ENCODE data around the gene VKORC1L1. TPM values are rescaled to one million over a fixed set of nuclear protein-coding genes. Genes with fewer than 3 reads are reported as not detected.
"Not testable (repeated sequence)": the region's sequence is repeated elsewhere in the genome, so short reads cannot be mapped to it uniquely, and the experiment has no call there.

Gene VKORC1L1
- total RNA-seq, 2 experiments from 2014 or later: 10.9 to 11.1 TPM

DNA sequence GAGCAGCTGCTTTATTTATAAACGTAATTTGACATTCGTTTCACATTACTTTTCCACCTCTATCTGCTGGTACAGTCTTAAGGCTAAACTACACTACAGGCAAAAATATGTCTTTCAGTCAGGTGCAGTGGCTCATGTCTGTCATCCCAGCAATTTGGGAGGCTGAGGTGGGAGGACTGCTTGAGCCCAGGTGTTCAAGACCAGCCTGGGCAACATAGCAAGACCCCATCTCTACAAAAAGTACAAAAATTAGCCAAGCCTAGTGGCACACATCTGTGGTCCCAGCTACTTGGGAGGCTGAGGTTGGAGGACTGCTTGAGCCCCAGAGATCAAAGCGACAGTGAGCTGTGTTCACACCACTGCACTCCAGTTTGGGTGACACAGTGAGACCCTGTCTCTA lies 91.8 kb downstream of the VKORC1L1 start:
- H3K36me3 Mint-ChIP-seq: peaks cover 20% of the 10 kb centered on the region
- POLR2A ChIA-PET; H3K9me3 Mint-ChIP-seq; ATAC-seq (ENCODE audit: low read depth); H3K4me3 Mint-ChIP-seq; H3K27me3 Mint-ChIP-seq; DNase-seq; H3K4me1 Mint-ChIP-seq; H3K27ac Mint-ChIP-seq: not testable (repeated sequence)

DNA sequence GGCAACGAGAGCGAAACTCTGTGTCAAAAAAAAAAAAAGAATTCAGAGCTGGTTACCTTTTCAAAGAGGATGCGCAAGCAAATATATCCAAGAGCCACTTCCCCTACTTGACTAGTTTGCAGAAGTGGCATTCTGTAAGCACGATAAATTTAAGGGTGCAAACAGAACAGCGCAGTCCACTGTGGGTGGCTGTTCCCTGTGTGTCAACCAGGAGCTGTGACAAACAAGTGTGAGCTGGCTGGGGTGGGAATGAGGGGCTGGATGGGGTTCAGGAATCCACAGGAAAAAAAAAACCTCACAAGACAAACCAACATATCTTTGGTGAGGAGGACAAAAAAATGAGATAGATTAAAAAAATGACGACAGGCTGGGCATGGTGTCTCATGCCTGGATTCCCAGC lies 93.3 kb downstream of the VKORC1L1 start:
- H3K27ac Mint-ChIP-seq: no peak overlapping the region
- H3K4me1 Mint-ChIP-seq: no peaks in the 10 kb centered on the region
- no peak overlapping the region for H3K4me3 Mint-ChIP-seq
- DNase-seq (no peak), ATAC-seq (ENCODE audit: low read depth) (no peak)
- no peaks in the 10 kb centered on the region for H3K9me3 Mint-ChIP-seq
- POLR2A ChIA-PET: no interaction called here
- no peaks in the 10 kb centered on the region for H3K27me3 Mint-ChIP-seq
- H3K36me3 Mint-ChIP-seq: peaks cover 26% of the 10 kb centered on the region

DNA sequence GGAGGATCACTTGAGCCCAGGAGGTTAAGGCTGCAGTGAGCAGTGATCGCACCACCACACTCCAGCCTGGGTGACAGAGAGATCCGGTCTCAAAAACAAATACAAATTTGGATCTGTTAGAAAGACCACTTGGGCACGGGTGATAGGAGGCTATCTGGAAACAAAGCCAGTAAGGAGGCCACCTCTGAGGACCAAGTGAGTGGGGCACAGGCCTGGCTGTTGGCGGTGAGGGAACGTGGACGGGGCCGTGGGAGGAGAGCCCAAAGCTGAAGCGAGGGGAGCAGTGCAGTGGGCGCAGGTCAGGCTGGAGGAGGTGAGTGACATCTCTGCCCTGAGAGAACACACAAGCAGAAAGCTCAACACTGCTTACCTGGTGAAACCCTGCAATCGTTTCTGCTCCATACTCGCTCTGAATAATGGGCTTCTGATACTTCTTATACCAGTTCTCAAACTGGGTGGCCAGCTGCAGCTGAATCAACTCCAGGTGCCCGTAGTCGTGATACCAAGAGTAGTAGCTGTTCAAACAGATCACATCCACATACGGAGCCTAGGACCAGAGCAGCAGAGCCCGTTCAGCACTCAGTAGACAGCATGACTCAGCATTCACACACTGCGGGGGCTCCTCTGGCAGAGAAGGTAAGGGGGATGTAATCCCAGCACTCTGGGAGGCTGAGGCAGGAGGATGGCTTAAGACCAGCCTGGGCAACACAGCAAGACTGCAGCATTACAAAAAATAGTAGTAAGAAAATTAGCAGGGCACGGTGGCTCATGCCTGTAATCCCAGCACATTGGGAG lies 94.7 kb downstream of the VKORC1L1 start:
- Mint-ChIP-seq H3K4me3 (no peak overlapping the region), H3K36me3 (peaks cover 31% of the 10 kb centered on the region), H3K9me3 (no peaks in the 10 kb centered on the region), H3K4me1 (no peaks in the 10 kb centered on the region), H3K27ac (no peak overlapping the region), H3K27me3 (no peaks in the 10 kb centered on the region)
- no peak for ATAC-seq (ENCODE audit: low read depth)
- DNase-seq: no peak
- POLR2A ChIA-PET: no interaction called here

DNA sequence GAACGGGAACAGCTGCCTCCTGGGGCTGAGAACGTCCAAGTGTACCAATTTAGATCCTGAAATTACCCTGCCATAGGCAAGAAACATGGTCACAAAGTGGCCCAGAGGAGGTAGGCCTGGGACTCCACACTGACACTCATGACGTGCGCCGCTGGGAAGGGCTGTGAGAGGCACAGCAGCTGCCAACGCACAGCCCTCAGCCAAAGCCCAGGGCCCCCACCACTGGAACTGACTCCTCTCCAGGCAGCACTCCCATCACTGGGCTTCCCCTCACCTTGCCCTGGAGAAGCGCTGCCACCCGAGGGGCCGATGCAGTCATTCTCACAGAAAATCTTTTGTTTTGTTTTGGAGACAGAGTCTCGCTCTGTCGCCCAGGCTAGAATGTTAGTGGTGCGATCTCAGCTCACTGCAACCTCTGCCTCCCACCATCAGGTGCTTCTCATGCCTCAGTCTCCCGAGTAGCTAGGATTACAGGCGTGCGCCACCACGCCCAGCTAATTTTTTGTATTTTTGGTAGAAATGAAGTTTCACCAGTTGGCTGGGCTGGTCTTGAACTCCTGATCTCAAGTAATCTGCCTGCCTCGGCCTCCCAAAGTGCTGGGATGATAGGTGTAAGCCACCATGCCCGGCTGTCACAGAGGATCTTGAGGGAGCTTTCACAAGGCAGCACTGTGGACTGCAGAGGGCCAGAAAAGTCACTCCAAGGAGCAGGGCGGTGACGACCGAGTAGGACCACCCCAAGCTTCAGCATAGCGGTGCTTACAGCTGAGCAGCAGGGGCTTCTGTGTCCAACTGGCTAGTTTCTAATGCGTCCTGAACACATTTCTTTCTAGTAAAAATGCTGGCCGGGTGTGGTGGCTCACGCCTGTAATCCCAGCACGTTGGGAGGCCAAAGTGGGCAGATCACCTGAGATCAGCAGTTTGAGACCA lies 95.6 kb downstream of the VKORC1L1 start:
- H3K4me3 Mint-ChIP-seq: no peak overlapping the region
- no peaks in the 10 kb centered on the region for H3K4me1 Mint-ChIP-seq
- peaks cover 27% of the 10 kb centered on the region for H3K36me3 Mint-ChIP-seq
- POLR2A ChIA-PET: no interaction called here
- H3K9me3 Mint-ChIP-seq: no peaks in the 10 kb centered on the region
- no peaks in the 10 kb centered on the region for H3K27me3 Mint-ChIP-seq
- DNase-seq: no peak
- no peak for ATAC-seq (ENCODE audit: low read depth)
- H3K27ac Mint-ChIP-seq: no peak overlapping the region

DNA sequence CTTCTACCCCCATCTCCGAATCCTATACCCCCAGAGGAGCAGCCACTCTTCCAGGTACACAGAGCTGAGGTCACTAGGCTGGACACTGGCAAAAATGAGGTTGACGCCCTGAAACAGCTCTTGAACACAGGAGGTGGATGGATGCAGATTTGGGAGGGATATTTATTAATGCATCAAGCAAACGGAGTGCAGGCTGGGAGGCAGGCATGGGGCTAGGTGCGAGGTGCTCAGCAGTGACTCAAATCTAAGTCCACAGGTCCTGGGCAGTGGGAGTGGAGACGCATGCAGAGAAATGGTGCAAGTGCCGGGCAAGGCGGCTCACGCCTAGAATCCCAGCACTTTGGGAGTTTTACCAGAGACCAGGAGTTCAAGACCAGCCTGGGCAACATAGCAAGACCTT lies 98.1 kb downstream of the VKORC1L1 start:
- no peak for ATAC-seq (ENCODE audit: low read depth)
- H3K9me3 Mint-ChIP-seq: no peaks in the 10 kb centered on the region
- no peak overlapping the region for H3K27ac Mint-ChIP-seq
- H3K4me3 Mint-ChIP-seq: no peak overlapping the region
- no peaks in the 10 kb centered on the region for H3K4me1 Mint-ChIP-seq
- H3K36me3 Mint-ChIP-seq: peaks cover 27% of the 10 kb centered on the region
- DNase-seq: no peak
- H3K27me3 Mint-ChIP-seq: no peaks in the 10 kb centered on the region
- POLR2A ChIA-PET: interaction anchor here (0.6 kb wide), 1 partner anchor 10 kb away, joined by 3 read pairs; no protein-coding TSS in a partner anchor

DNA sequence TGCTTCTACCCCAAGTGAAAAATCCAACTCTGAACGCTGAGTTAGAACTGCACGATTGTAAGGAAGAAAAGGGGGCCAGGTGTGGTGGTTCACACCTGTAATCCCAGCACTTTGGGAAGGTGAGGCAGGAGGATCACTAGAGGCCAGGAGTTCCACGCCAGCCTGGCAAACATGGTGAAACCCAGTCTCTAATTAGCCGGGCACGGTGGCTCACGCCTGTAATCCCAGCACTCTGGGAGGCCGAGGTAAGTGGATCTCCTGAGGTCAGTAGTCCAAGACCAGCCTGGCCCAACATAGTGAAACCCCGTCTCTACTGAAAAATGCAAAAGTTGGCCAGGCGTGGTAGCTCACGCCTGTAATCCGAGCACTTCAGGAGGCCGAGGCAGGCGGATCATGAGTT lies 100.1 kb downstream of the VKORC1L1 start:
- H3K27ac Mint-ChIP-seq: no peak overlapping the region
- peaks cover 17% of the 10 kb centered on the region for H3K36me3 Mint-ChIP-seq
- H3K27me3 Mint-ChIP-seq: no peaks in the 10 kb centered on the region
- POLR2A ChIA-PET: no interaction called here
- DNase-seq: no peak
- H3K4me1 Mint-ChIP-seq: peaks cover 1% of the 10 kb centered on the region
- no peak overlapping the region for H3K4me3 Mint-ChIP-seq
- no peaks in the 10 kb centered on the region for H3K9me3 Mint-ChIP-seq
- ATAC-seq (ENCODE audit: low read depth): no peak

DNA sequence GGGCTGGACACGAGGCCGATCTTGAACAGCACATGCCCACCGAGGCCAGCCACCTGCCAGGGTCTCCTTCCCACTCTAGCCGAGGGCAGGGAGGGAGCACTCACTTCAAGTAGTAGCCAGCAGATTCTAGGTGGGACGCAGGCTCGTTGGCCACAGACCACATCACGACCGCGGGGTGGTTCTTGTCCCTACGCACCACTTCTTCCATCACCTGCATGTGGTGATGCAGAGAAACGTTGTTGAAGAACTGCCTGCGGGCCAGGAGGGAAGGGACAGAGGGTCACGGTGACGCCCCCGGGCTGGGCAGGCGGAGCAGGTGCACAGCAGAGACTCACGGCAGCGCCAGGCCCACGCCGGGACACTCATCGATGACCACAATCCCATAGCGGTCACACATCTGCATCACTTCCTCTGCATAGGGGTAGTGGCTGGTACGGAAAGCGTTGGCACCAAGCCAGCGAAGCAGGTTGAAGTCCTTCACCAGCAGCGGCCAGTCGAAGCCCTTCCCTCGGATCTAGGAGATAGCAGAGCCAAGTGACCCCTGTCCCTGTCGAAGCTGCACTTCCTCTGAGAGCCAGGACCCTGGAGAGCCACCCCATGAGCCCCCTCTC lies 101.4 kb downstream of the VKORC1L1 start:
- Mint-ChIP-seq H3K36me3 (peaks cover 23% of the 10 kb centered on the region), H3K4me3 (no peak overlapping the region), H3K9me3 (no peaks in the 10 kb centered on the region), H3K27ac (no peak overlapping the region), H3K4me1 (peaks cover 1% of the 10 kb centered on the region), H3K27me3 (no peaks in the 10 kb centered on the region)
- POLR2A ChIA-PET: no interaction called here
- no peak for ATAC-seq (ENCODE audit: low read depth)
- no peak for DNase-seq

DNA sequence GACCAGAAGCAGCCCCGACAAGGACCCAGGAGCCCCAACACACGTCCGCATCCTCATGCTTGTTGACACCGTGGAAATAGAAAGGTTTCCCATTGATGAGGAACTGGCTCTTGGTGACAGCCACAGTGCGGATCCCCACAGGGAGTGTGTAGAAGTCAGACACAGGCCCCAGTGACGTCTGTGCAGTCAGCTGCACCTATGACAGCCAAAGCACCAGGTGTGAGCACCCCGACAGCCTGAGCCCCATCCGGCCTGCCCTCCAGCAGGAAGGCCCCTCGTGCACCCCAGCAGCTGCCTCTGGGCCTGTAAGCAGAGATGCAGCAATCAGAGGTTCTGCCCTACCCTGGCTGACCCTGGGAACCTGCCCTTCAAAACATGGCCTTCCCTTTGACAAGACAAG lies 102.0 kb downstream of the VKORC1L1 start:
- peaks cover 23% of the 10 kb centered on the region for H3K36me3 Mint-ChIP-seq

DNA sequence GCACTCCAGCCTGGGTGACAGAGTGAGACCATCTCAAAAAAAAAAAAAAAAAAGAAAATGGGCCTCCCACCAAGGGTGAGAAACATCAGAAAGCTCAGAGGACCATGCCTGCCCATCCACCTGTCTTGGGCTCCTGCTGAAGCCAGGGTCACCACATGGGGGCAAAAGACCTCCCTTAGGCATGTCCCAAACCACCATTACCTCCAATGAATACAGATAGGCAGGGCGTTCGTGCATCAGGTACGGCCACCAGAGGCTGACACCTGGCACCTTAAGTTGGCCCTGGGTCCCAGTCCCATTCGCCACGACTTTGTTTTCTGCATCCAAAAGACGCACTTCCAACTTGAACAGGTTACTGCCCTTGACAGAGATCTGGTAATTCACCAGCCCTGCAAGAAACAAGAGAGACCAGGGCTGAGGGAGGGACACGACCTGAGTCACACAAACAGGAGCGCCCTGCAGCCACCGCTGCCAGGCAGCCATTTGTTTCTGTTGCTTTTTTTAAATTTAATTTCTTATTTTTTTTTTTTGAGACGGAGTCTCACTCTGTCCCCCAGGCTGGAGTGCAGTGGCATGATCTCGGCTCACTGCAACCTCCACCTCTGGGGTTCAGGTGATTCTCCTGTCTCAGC lies 103.1 kb downstream of the VKORC1L1 start:
- DNase-seq (no peak), ATAC-seq (ENCODE audit: low read depth) (no peak)
- Mint-ChIP-seq H3K27ac (no peak overlapping the region), H3K9me3 (no peaks in the 10 kb centered on the region), H3K27me3 (no peaks in the 10 kb centered on the region), H3K4me1 (peaks cover 4% of the 10 kb centered on the region), H3K36me3 (peaks cover 20% of the 10 kb centered on the region), H3K4me3 (no peak overlapping the region)
- POLR2A ChIA-PET: no interaction called here

More for the DNA sequence above, 102.0 kb downstream of the VKORC1L1 start:
- DNase-seq (no peak), ATAC-seq (ENCODE audit: low read depth) (no peak)
- no peaks in the 10 kb centered on the region for H3K9me3 Mint-ChIP-seq
- no peaks in the 10 kb centered on the region for H3K27me3 Mint-ChIP-seq
- POLR2A ChIA-PET: no interaction called here
- H3K4me3 Mint-ChIP-seq: no peak overlapping the region
- H3K4me1 Mint-ChIP-seq: peaks cover 3% of the 10 kb centered on the region
- no peak overlapping the region for H3K27ac Mint-ChIP-seq

DNA sequence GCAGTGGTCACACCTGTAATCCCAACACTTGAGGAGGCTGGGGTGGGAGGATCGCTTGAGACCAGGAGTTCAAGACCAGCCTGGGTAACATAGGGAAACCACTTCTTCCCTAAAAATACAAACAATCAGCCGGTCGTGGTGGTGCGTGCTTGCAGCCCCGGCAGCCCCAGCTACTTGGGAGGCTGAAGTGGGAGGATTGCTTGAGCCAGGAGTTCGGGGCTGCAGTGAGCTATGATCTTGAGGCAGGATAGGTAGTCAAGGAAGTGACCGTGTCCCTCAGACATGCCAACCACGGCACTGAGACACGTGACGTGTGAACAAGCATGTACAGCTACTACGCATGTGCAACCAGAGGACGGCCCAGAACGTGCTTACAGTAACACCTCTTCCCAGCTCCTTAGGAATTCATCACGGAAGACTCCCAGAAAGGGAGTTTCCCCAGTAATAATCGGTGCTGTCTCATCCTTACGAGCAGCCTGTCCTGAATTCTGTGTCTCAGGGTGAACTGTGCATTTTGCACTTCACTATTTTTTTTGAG lies 103.9 kb downstream of the VKORC1L1 start:
- no peaks in the 10 kb centered on the region for H3K27me3 Mint-ChIP-seq

DNA sequence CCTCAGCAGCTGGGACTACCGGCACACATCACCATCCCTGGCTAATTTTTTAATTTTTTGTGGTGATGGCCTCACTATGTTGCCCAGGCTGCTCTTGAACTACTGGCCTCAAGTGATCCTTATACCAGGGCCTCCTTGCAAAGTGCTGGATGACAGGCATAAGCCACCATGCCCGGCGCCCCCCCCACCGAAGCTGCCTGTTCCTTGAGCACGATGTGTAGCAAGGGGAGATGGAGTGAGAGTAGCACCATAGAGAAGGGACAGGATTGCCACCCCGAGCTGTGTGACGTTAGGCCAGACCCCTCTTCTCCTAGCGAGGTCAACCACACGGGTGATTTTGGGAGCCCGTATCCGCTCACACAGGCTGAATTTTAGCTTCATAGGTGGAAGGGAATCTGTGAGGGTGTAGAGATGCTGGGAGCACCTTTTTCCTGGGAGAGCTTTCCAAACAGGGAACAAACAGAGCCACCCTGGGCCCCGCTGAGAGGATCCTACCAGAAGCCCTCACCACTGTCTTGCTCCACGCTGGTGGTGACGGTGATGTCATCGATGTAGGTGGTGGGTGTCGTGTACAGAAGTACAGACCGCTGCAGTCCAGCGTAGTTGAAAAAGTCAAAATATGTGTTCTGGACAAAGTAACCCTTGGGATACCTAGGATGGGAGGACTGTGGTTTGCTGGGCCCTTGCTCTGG lies 106.2 kb downstream of the VKORC1L1 start:
- H3K36me3 Mint-ChIP-seq: peaks cover 8% of the 10 kb centered on the region
- H3K9me3 Mint-ChIP-seq: no peaks in the 10 kb centered on the region
- no peak for ATAC-seq (ENCODE audit: low read depth)
- no peak overlapping the region for H3K4me3 Mint-ChIP-seq
- H3K27me3 Mint-ChIP-seq: no peaks in the 10 kb centered on the region
- POLR2A ChIA-PET: no interaction called here
- no peak for DNase-seq
- H3K27ac Mint-ChIP-seq: no peak overlapping the region
- H3K4me1 Mint-ChIP-seq: peaks cover 4% of the 10 kb centered on the region

More for the DNA sequence above, 103.9 kb downstream of the VKORC1L1 start:
- DNase-seq: no peak
- Mint-ChIP-seq H3K36me3 (peaks cover 16% of the 10 kb centered on the region), H3K4me3 (no peak overlapping the region), H3K27ac (no peak overlapping the region), H3K9me3 (no peaks in the 10 kb centered on the region), H3K4me1 (peaks cover 4% of the 10 kb centered on the region)
- ATAC-seq (ENCODE audit: low read depth): no peak
- POLR2A ChIA-PET: no interaction called here

DNA sequence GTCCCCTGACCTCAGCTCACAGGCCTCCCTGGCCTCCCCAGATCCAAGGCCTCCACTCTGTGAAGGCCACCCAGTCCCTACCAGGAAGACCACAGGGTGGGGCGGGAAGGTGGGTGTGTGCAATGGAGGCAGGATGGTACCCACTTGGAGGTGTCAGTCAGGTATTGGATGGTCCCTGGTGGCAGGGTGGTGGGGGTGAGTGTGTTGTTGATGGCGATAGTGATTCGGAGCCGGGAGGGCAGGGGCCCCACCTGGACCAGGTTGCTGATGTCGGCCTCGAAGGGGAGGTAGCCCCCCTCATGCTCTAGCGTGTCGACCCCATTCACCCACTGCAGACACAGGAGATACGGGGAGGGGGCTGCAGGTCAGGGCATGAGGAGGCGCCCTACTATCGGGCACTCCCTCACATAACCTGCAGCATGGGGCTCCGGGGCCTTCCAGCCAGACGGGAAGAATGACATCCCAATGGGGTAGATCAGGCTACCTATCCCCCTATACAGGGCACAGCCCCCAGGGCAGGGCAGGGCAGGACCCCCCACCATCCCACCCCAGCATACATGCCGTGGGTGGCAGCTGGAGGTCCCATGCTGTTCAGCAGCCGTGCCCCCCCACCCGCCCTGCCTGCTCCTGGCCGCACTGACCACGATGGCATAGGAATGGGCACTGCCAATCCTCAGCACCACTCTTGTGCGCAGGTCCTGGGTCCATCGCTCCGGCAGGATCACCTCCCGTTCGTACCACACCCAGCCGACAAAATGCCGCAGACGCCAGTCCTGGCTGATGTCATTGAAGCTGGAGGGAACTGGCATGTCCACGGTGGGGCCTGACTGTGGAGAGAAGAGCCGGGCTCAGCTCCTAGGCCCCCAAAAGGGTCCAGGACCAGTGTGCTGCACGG lies 107.0 kb downstream of the VKORC1L1 start:
- Mint-ChIP-seq H3K27me3 (no peaks in the 10 kb centered on the region), H3K36me3 (peaks cover 7% of the 10 kb centered on the region), H3K4me3 (no peak overlapping the region), H3K27ac (peak overlapping the region; percentile 92), H3K9me3 (no peaks in the 10 kb centered on the region), H3K4me1 (peaks cover 4% of the 10 kb centered on the region)
- no peak for ATAC-seq (ENCODE audit: low read depth)
- DNase-seq: no peak
- POLR2A ChIA-PET: no interaction called here
